Pulmonary artery endothelial cell (primary cell): ENCODE results near the gene PTPRN2. TPM values are rescaled to one million over a fixed set of nuclear protein-coding genes. Genes with fewer than 3 reads are reported as not detected.

Experiments
- DNase-seq: peaks from one replicate; pipeline ENCODE4 v3.0.0-alpha.2; 2011; ENCODE audit warnings: low read depth, low spot score
- total RNA-seq: library from RNA; depleted of rRNA; stranded (reverse); fragments of >200 nt; gene quantifications from 2 replicates; pipeline ENCODE4 v1.2.3, GENCODE V29; 2014

PTPRN2 gene
- total RNA-seq, 1 donor from 2014 or later = 0.53 TPM

- no peak for DNase-seq
Observed at GRCh38 chr7:157585113-157585861, 1002.3 kb downstream of the PTPRN2 start.

- DNase-seq = no peak
Observed at GRCh38 chr7:157584420-157584819, 1003.2 kb downstream of the PTPRN2 start.

GRCh38 chr7:157581740-157582139, 1005.9 kb downstream of the PTPRN2 start:
- DNase-seq = no peak

DNA sequence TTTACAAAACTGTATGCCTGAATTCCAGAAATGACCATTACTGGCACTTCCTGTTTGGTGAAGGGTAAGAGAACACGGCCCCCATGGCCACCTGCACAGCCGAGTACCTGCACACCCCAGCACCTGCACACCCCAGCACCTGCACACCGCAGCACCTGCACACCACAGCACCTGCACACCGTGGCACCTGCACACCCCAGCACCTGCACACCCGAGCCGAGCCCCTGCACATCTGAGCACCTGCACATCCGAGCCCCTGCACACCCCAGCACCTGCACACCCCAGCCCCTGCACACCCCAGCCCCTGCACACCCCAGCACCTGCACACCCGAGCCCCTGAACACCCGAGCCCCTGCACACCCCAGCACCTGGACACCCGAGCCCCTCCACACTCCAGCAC, 1007.3 kb downstream of the PTPRN2 start:
- DNase-seq = no peak

- DNase-seq = no peak
Observed at GRCh38 chr7:157579425-157579824, 1008.2 kb downstream of the PTPRN2 start.

DNA sequence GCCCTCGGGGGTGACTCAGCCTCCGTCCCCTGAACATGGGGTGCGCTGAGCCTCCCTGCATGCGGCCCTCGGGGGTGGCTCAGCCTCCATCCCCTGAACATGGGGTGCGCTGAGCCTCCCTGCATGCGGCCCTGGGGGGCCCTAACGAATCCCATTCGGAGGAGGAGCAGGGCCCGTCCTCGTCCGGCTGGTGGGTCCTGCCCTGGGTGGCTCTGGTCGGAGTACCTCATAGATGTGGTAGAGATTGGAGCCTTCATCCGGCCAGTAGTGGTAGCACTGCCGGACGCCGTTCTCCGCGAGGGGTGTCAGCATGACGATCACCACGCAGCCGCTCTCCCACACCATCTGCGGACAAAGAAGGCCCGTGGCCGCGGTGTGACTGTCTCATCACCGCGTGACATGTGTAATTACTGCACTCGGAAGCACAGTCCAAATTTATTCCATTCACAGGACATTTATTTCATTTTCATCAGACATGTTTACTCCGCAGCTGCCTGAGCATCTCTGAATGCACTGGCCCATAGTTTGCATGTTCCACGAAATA, 1009.8 kb downstream of the PTPRN2 start:
- DNase-seq = no peak

DNA sequence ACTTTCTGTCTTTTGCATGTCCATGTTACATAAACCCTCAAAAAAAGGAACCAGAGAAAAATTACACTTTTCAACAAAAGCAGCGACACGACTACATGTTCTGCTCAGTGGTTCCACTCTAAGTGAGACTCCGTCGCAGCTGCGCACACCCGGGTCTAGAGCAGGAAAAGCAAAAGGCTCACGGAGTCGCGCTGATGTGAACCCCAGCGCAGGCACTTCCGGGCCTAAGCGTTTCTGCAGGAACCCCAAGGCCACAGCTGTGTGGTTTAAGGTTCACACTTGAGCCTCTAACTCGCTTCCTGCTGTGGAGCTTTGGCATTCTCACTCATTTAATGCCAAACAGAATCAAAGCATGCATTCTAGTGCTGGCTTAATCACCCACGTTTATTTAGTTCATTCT, 1010.6 kb downstream of the PTPRN2 start:
- DNase-seq = no peak

- DNase-seq = no peak
Observed at GRCh38 chr7:157576415-157576814, 1011.2 kb downstream of the PTPRN2 start.

GRCh38 chr7:157575777-157576176, 1011.8 kb downstream of the PTPRN2 start:
- DNase-seq = no peak

GRCh38 chr7:157574914-157575586, 1012.6 kb downstream of the PTPRN2 start:
- DNase-seq = no peak

- DNase-seq = no peak
Observed at GRCh38 chr7:157574120-157574825, 1013.4 kb downstream of the PTPRN2 start.

DNA sequence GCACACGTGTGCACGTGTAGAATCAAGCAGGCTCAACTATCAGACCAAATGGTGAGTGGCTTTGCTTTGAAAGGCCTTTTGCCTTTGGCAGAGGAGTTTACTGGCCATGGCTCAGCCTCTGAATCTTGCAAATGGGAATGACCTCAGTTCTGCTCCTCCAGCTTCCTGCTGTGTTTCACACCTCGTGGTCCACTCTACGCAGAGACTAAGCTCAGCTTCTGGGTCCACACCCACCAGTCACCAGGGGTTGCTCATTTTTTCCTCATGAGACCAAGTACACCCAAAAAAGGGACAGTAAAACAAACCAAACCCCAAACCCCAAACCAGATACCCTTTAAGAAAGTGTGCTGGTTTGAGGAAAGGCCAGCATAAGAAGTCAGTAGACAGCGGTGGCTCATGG, 1014.4 kb downstream of the PTPRN2 start:
- DNase-seq = no peak

- DNase-seq = no peak
Observed at GRCh38 chr7:157572622-157573021, 1015.0 kb downstream of the PTPRN2 start.

- DNase-seq = no peak
Observed at GRCh38 chr7:157570531-157571200, 1017.0 kb downstream of the PTPRN2 start.

- DNase-seq = no peak
Observed at GRCh38 chr7:157569967-157570366, 1017.7 kb downstream of the PTPRN2 start.

- no peak for DNase-seq
Observed at GRCh38 chr7:157568770-157569584, 1018.6 kb downstream of the PTPRN2 start.

DNA sequence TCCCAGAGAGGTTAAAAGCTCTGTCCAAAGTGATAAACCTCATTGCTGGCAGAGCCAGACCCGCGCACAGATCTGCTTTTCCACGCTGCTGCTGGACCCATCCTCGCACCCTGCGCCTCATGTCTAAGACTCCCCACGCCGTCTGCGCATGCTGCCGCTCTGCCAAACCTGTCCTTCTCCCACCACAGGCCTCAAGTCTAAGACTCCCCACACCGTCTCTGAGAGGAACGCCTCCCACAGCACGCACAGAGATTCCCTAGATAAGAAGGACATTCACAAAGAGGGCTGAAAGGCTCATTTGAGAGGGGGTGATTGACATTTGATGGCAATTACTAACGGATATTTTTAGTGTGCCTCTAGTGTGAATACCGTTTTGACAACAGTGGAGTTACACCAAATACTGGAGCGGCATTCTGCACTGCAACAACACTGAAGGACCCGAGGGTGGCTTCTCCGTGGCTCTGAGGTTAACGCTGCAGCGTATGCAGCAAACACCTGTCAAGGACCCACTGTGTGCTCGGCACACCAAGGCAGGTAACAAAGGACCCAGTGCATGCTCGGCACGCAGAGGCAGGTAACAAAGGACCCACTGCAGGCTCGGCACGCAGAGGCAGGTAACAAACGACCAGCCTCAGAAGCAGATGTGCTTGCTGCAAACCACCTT, 1019.4 kb downstream of the PTPRN2 start:
- DNase-seq = no peak

GRCh38 chr7:157567666-157568065, 1020.0 kb downstream of the PTPRN2 start:
- no peak for DNase-seq

DNA sequence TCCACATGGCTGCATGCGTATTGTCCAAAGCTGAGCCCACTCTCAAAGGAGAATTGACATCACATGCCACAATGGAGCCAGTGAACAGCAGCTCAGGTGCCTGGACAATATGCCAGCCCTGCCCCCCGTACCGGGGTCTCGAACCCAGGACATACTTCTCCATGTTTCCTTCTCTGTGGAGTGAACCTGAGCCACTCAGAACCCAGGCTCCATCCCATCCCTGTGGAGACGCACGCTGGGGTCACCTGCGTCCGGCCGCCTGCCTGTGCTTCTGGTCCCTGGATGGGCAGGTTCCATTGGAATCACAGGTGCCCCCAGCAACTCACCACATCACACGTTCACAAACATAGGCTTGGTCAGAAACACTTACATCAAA, 1021.0 kb downstream of the PTPRN2 start:
- no peak for DNase-seq

GRCh38 chr7:157565981-157566630, 1021.5 kb downstream of the PTPRN2 start:
- DNase-seq = no peak
